Glomerular visceral epithelial cell (primary cell): ENCODE results near the gene TRAFD1.
"Not testable (repeated sequence)": the region's sequence is repeated elsewhere in the genome, so short reads cannot be mapped to it uniquely, and the experiment has no call there.

ENCODE experiments used
- DNase-seq: peaks from one replicate; pipeline ENCODE4 v3.0.0-alpha.2; 2016; ENCODE audit errors: extremely low spot score

Gene TRAFD1

DNA sequence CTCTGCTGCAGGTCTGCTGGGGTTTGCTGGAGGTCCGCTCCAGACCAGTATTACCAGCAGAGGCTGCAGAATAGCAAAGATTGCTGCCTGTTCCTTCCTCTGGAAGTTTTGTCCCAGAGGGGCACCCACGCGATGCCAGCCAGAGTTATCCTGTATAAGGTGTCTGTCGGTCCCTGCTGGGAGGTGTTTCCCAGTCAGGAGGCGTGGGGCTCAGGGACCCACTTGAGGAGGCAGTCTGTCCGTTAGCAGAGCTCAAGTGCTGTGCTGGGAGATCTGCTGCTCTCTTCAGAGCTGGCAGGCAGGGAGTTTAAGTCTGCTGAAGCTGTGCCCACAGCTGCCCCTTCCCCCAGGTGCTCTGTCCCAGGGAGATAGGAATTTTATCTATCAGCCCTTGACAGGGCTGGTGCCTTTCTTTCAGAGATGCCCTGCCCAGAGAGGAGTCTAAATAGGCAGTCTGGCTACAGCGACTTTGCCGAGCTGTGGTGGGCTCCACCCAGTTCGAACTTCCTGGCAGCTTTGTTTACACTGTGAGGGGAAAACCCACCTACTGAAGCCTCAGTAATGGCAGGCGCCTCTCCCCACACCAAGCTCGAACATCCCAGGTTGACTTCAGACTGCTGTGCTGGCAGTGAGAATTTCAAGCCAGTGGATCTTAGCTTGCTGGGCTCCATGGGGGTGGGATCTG, 33.2 kb downstream of the TRAFD1 start:
- DNase-seq: not testable (repeated sequence)

GRCh38 chr12:112159146-112159541, 33.8 kb downstream of the TRAFD1 start:
- DNase-seq: no peak

DNA sequence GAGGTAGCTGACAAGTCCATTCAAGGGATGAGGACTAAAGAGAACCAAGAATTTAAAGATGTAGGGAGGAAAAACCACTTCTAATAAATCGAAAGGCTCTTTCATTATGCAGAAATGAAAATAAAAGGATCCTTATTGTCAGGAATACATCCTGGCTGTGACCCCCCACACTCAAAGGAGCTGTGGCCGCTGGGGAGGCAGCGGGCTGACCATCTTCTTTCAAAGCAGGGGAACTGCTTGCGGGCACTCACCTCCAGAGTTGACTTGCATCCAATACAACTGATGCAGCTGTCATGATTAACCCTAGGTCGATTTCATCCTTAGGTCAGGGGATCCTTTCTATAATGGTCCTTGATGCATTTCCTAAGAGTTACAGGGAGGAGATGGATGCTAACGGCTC, 35.3 kb downstream of the TRAFD1 start:
- no peak for DNase-seq

DNA sequence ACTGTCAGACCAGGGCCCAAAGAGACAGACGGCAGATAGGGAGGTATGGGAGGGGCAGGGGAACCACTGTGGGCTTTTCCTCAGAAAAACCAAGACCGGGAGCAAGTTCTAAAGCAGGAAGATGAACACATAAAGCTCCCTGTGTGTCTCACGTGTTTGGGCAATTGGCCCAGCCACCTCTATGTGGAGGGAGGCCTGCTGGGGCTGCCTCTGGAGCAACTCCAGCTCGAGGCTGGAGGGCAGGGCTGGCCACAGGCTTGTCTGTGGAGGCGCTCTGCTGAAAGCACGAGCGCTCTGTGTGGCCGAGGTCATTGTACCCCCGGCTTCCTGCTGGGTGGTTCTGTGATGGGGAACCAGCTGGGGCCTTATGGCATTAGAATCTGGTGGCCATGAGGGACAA, 36.4 kb downstream of the TRAFD1 start:
- DNase-seq: no peak

GRCh38 chr12:112162241-112162790, 37.0 kb downstream of the TRAFD1 start:
- DNase-seq: no peak

GRCh38 chr12:112163056-112163455, 37.7 kb downstream of the TRAFD1 start:
- no peak for DNase-seq

DNA sequence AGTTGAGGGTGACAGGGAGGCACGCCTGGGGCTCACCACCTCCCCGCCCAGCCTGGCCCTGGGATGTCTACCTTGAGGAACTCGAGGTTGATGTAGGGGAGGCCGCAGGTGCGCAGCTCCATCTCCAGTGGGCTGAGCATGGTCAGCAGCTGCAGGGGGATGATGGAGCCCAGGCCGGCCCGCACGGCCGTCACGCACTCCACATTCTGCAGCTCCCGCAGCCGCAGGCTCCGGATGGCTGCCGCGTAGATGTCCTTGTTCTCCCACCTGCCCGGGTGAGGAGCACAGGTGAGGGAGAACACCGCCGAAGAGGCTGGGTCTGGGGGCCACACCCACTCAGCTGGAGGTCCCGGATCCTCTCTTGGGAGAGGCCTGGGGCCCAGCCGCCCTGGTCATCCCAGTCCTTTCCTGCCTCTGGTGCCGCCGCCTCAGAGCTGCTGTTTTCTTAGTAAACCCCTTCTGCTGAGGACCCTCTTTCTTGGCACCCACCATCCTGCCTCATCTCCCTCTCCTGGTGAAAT, 38.2 kb downstream of the TRAFD1 start:
- DNase-seq: no peak

- no peak for DNase-seq
Measured at GRCh38 chr12:112164011-112164660, 38.8 kb downstream of the TRAFD1 start.

DNA sequence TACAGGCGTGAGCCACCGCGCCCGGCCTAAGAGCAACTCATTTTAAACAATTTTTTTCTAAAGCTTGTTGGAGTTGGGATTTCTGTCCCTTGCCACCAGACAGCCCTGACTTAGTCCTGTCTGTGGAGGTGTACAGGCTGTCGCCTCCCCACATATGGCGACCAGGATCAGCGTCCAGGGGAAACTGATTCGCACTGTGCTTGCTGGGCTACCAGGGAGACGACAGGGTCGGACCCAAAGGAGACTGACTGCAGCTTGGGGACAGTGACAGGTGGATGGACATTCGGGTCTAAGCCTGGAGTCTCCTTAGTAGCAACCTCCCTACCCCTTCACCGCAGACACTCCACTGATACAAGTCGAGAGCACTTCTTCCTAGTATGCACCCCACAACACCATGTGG, 40.3 kb downstream of the TRAFD1 start:
- DNase-seq: no peak

DNA sequence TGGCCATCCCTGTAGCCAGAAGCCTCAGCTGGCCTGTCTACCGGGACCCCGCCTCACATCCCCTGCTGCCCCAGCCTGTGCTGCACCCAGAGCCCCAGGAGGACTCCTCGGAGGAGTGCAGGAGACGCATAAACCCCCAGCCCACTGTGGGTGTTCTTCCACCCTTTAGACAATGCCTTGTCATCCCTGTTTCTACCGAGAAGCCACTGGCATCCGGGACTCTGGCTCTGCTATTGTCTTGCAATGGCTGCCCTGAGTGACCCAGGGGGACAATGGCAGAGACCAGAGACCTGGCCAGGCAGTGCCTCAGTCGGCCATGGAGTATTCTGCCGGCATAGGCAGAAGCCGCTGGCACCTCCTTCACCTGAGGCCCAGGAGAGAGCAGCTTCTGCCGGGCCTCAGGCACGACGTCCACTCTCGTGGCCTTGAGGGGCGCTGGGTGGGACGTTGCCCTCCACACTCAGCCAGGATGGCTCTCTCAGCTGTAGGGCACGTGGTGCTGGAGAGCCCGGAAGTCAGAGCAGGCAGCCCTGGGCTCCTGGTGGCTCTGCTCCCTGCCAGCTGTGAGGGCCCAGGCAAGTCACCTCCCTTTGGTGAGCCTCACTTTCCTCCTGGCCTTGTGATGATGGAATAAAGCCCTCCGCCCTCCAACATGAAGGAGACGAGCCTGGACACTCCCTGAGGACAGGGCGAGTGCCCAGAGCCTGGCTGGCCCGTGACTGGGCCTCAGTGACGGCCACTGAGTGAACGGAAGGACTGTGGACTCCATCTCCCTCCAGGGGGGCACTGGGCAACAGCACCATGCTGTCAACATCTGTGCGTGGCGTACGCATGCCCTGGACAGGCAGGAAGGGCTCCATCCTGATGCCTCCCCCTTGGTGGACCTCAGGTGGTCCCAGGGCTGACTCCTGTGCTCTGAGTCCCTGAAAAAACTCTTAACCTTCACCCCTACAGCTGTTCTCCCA, 41.0 kb downstream of the TRAFD1 start:
- no peak for DNase-seq

- DNase-seq: no peak
Measured at GRCh38 chr12:112167031-112167461, 41.7 kb downstream of the TRAFD1 start.

DNA sequence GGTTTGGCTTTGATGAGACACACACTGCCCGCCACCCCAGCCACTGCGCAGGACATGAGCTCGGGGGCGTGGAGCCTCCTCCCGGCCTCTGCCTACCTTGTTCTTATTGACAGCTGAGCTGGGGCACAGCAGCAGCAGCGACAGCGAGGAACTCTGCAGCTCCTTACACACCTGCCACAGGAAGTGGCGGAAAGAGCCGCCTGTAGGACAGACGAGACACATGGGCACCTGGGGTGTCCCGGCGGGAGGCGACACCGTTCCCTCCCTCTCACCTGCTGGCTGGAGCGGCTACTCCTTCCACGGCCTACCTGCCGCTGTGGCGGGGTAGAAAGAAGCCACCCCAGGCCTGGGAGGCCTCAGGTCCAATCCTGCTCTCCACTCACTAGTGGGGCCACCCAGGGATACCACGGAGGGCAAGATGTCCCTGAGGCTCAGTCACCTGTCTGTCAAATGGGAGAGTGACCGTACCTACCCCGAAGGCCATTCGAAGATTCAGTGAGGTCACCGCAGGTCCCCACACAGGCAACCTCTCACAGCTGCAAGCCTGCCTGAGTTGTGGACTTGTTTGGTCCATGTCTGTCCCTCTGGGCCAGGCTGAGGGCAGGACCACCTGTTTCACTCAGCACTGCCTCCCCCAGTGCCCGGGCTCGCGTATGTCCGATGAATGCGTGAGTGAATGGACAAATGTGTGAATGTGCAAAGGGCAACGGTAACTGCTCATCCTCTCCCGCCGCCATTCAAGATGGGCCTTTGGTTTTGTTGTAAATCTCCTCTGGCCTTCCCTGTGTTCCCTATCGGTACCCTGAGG, 42.6 kb downstream of the TRAFD1 start:
- no peak for DNase-seq

DNA sequence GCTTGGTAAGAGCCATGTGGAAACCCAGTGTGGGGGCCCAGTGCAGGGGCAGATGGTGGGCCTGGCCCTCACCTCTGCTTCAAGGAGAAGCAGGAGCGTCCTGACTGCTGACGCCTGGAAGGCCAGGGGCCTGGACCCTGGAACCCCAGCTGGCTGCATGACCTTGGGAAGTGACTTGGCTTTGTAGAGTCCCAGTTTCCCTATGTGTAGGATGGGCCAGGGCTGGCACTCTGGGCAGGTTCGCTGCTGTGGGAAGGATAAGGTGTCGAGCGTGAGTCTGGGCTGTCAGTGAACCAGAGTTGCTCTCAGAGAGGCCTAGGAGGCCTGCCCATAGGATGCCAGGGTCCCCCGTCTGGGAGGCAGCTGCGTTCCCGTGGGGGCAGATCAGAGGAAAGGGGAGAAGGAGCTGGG, 43.2 kb downstream of the TRAFD1 start:
- no peak for DNase-seq

DNA sequence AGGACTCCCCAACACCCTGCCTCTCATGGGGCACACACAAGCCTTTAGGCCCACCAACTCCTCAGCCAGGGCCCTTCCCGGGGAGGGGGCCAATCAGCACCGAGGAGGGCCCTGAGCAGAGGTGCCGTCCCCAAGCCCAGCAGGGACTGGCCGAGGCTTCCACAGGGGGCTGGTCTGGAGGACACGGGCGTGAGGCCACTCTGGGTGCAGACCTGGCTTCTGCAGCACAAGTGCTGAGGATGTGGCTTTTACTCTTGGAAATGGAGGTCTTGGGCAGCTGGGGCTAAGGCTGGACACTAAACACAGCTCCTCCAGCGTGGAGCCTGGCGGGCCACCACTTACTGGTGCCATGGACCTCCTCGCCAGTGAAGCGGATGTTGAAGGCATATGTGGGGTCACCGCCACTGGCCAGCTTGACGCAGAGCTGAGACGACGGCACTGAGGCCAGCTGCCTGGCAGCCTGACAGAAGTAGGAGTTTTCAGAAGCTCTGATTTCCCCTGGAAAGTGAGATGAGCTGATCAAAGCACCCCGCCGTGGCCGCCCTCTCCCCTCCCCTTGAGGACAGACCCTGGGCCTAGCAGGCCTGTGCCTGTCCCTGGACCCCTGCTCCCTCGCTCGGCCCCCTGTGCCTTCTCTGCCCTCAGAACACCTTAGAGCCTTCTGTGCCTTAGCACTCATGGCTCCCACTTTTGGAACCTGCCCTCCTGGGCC, 44.0 kb downstream of the TRAFD1 start:
- no peak for DNase-seq

- no peak for DNase-seq
Measured at GRCh38 chr12:112169966-112170365, 44.6 kb downstream of the TRAFD1 start.

- DNase-seq: no peak
Measured at GRCh38 chr12:112170376-112170775, 45.0 kb downstream of the TRAFD1 start.

DNA sequence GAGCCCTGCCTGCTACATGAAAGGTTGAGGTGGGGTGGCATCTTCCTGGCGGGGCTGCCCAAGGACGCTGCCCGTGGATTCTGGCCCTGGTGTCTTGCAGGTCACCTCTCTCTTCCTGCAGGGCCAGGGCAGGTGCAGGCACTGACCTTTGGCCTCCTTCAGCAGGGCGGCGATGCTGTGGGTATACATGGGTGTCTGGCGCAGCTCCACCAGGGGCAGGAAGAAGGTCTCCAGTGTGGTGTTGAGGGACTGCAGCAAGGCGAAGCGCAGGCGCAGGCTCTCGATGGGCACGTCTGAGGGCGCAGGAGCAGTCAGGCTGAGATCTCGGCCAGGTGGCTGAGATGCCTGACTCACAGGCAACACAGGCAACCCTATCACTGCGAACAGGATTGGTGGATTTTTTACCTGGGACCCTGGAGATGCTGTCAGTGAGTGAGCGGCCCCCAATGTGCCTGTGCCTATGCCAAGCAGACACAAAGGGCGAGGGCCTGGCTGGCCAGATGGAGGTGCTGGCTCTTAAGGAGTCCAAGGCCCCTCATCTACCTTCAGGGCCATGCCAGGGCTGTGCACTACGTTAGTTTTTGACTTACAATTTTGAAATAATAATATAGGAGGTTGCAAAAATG, 45.7 kb downstream of the TRAFD1 start:
- DNase-seq: no peak

GRCh38 chr12:112172556-112173324, 47.4 kb downstream of the TRAFD1 start:
- DNase-seq: no peak
